HepG2 (cell line): Measurements from ENCODE around the gene RSPH9. TPM values are rescaled to one million over a fixed set of nuclear protein-coding genes. Genes with fewer than 3 reads are reported as not detected.

Experiments used
- BRCA1 ChIP-seq: sonication (generic); formaldehyde crosslinking; IDR thresholded peaks from 2 replicates; pipeline ENCODE4 v1.4.0; 2020; ENCODE audit warnings: missing genetic modification reagents
- BRF2 ChIP-seq: sonication (generic); formaldehyde crosslinking; IDR thresholded peaks from 2 replicates; pipeline ENCODE4 v1.8.1; 2022; ENCODE audit warnings: mild to moderate bottlenecking, missing genetic modification reagents
- JUNB ChIP-seq: sonication (generic); formaldehyde crosslinking; IDR thresholded peaks from 2 replicates; pipeline ENCODE4 v1.8.0; 2022; ENCODE audit warnings: missing genetic modification reagents, mild to moderate bottlenecking, borderline replicate concordance
- KLF6 ChIP-seq: IDR thresholded peaks from 2 replicates; pipeline ENCODE4 v1.8.0; 2016; ENCODE audit warnings: missing biosample characterization, missing genetic modification reagents
- MZF1 ChIP-seq: sonication (generic); formaldehyde crosslinking; IDR thresholded peaks from 2 replicates; pipeline ENCODE4 v1.8.1; 2023; ENCODE audit warnings: mild to moderate bottlenecking, missing genetic modification reagents, borderline replicate concordance
- NFIB ChIP-seq: sonication (generic); formaldehyde crosslinking; IDR thresholded peaks from 2 replicates; pipeline ENCODE4 v1.9.0; 2021; ENCODE audit warnings: missing genetic modification reagents, mild to moderate bottlenecking, borderline replicate concordance
- PREB ChIP-seq: sonication (generic); formaldehyde crosslinking; IDR thresholded peaks from 2 replicates; pipeline ENCODE4 v1.4.0; 2020; ENCODE audit warnings: missing genetic modification reagents
- RAD51 ChIP-seq: fragments of 450-650 bp; IDR thresholded peaks from 2 replicates; pipeline ENCODE4 v1.6.1; 2016; ENCODE audit warnings: borderline replicate concordance
- SALL1 ChIP-seq: sonication (generic); formaldehyde crosslinking; IDR thresholded peaks from 2 replicates; pipeline ENCODE4 v1.8.0; 2022; ENCODE audit warnings: mild to moderate bottlenecking, missing genetic modification reagents
- SNAPC4 ChIP-seq: sonication (generic); formaldehyde crosslinking; IDR thresholded peaks from 2 replicates; pipeline ENCODE4 v1.4.0; 2020; ENCODE audit warnings: mild to moderate bottlenecking, missing genetic modification reagents
- SOX6 ChIP-seq, 2 experiments: fragments of 450-650 bp in 1 of 2; sonication (generic) in 1 of 2; formaldehyde crosslinking in 1 of 2; IDR thresholded peaks; 2 replicates each; pipeline versions ENCODE4 v1.4.0 to v1.6.1; 2017 to 2020; ENCODE audit warnings: antibody characterized with exemption in 1 of 2, mild to moderate bottlenecking in 1 of 2, missing genetic modification reagents in 1 of 2
- USF2 ChIP-seq, 2 experiments: sonication (generic) in 1 of 2; formaldehyde crosslinking in 1 of 2; IDR thresholded peaks; 2 replicates each; pipeline versions ENCODE4 v1.5.1 to v1.6.1; 2011 to 2020; ENCODE audit warnings: borderline replicate concordance in 1 of 2, low read depth in 1 of 2, low read length in 1 of 2, mild to moderate bottlenecking in 1 of 2, missing genetic modification reagents in 1 of 2, moderate library complexity in 1 of 2
- ZNF180 ChIP-seq: sonication (generic); formaldehyde crosslinking; IDR thresholded peaks from 2 replicates; pipeline ENCODE4 v1.4.0; 2020; ENCODE audit warnings: low read depth, missing genetic modification reagents, borderline replicate concordance
- ZNF234 ChIP-seq: sonication (generic); formaldehyde crosslinking; conservative IDR thresholded peaks from 2 replicates; pipeline ENCODE4 v1.5.1; 2020; ENCODE audit warnings: mild to moderate bottlenecking, missing genetic modification reagents
- ZNF251 ChIP-seq: sonication (generic); formaldehyde crosslinking; IDR thresholded peaks from 2 replicates; pipeline ENCODE4 v1.9.0; 2021; ENCODE audit warnings: mild to moderate bottlenecking, missing genetic modification reagents
- ZNF34 ChIP-seq: sonication (generic); formaldehyde crosslinking; IDR thresholded peaks from 2 replicates; pipeline ENCODE4 v1.4.0; 2020; ENCODE audit warnings: mild to moderate bottlenecking, missing genetic modification reagents, borderline replicate concordance
- ZNF605 ChIP-seq: sonication (generic); formaldehyde crosslinking; IDR thresholded peaks from 2 replicates; pipeline ENCODE4 v1.8.0; 2022; ENCODE audit warnings: mild to moderate bottlenecking, missing genetic modification reagents
- polyA plus RNA-seq, 8 experiments: library from polyadenylated mRNA; depleted of rRNA in 3 of 8; stranded (reverse) in 7 of 8; unstranded in 1 of 8; fragments of >200 nt; fragmentation: Illumina TruSeq in 4 of 8; extraction: Trizol in 4 of 8; gene quantifications; 2 replicates each; pipeline versions ENCODE4 v1.2.1 to v1.2.3, GENCODE V29; 2011 to 2016; ENCODE audit warnings: low read depth in 4 of 8, missing spikeins in 1 of 8, mixed read lengths in 1 of 8; ENCODE audit not compliant: insufficient read depth in 1 of 8
- total RNA-seq, 5 experiments: library from RNA; depleted of rRNA; stranded (reverse); fragments of >200 nt; fragmentation: Illumina TruSeq; extraction: Trizol; gene quantifications; 2 replicates each; pipeline ENCODE4 v1.2.3, GENCODE V29; 2016; ENCODE audit warnings: low read depth in 1 of 5

Gene RSPH9
- total and polyA plus RNA-seq, 2 of the 13 experiments (the other 11 are each of a cell fraction or from before 2014, with no cell fraction given): 0.04 TPM; not detected in 1

GRCh38 chr6:43702534-43703440 lies 58.0 kb downstream of the RSPH9 start (continued):
- TF ChIP-seq ZNF180 (CRISPR knock-in tag): no peak
- no peak for TF ChIP-seq NFIB (CRISPR knock-in tag)
- peak; percentile 75 for TF ChIP-seq SALL1
- TF ChIP-seq PREB (CRISPR knock-in tag): no peak
- no peak for TF ChIP-seq ZNF234 (CRISPR knock-in tag)
- 0 out of 2 replicates have a peak, but pooled peaks have one; percentile 13 for TF ChIP-seq ZNF34
- TF ChIP-seq ZNF251 (CRISPR knock-in tag): no peak
- no peak for TF ChIP-seq JUNB
- no peak for TF ChIP-seq BRCA1
- TF ChIP-seq BRF2 (CRISPR knock-in tag): no peak
- TF ChIP-seq ZNF605: no peak
- TF ChIP-seq USF2 (IDR thresholded peaks at IDR 0.05; ENCODE audit: low read depth, low read length): no peak
- TF ChIP-seq USF2 (CRISPR knock-in tag; IDR thresholded peaks at IDR 0.05; ENCODE audit: borderline replicate concordance): no peak
- TF ChIP-seq SNAPC4: no peak
- no peak for TF ChIP-seq MZF1 (CRISPR knock-in tag)
- TF ChIP-seq KLF6 (CRISPR knock-in tag): no peak
- no peak for TF ChIP-seq SOX6 (IDR thresholded peaks at IDR 0.05)
- TF ChIP-seq SOX6 (CRISPR knock-in tag; IDR thresholded peaks at IDR 0.05): peak; percentile 60; the same call in 1 of the 2 replicates
- TF ChIP-seq RAD51: no peak
